Measurements from ENCODE around the gene KCNB1.

Gene KCNB1

DNA sequence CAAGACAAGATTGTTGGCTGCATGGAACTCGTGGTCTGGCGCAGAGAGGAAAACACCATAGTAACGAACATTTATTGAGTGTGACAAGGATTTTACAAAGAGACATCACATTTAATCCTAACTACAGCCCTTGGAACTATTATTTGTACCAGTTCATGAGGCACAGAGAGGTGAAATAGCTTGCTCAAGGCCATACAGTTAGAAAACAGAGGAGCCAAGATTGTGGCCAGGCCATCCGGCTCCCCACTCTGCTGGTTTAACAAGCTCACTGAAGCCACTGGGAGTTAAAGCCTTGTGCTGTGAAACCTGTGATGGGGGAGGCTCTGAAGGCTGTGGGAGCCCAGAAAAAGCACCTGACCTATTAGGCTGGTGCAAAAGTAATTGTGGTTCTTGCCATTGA is 129.7 kb downstream of the KCNB1 start:
- peak overlapping the region; percentile 31; the same call in 1 of the 2 replicates for H3K27ac ChIP-seq
- TF ChIP-seq, protein P1, sequence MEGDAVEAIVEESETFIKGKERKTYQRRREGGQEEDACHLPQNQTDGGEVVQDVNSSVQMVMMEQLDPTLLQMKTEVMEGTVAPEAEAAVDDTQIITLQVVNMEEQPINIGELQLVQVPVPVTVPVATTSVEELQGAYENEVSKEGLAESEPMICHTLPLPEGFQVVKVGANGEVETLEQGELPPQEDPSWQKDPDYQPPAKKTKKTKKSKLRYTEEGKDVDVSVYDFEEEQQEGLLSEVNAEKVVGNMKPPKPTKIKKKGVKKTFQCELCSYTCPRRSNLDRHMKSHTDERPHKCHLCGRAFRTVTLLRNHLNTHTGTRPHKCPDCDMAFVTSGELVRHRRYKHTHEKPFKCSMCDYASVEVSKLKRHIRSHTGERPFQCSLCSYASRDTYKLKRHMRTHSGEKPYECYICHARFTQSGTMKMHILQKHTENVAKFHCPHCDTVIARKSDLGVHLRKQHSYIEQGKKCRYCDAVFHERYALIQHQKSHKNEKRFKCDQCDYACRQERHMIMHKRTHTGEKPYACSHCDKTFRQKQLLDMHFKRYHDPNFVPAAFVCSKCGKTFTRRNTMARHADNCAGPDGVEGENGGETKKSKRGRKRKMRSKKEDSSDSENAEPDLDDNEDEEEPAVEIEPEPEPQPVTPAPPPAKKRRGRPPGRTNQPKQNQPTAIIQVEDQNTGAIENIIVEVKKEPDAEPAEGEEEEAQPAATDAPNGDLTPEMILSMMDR (conservative IDR thresholded peaks at IDR 0.05) = no peak

DNA sequence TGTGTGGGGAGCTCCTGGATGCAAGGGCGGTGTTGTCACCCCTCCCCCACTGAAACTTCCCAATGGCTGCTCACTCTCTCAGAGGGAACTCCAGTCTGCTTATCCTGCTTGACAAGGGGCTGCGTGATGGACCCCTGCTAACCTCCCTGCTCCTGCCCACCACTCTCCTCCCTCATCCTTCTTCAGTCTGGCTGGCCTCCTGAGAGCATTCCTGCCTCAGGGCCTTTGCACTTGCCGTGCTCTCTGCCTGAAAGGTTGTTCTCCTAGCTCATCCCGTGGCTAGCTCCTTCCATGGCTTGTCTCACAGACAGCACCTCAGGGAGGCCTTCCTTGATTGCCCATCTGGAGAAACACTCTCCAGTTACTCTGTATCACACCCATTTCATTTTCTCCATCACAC is 130.7 kb downstream of the KCNB1 start:
- TF ChIP-seq, protein P1 (conservative IDR thresholded peaks at IDR 0.05) = no peak
- no peak overlapping the region for H3K27ac ChIP-seq

DNA sequence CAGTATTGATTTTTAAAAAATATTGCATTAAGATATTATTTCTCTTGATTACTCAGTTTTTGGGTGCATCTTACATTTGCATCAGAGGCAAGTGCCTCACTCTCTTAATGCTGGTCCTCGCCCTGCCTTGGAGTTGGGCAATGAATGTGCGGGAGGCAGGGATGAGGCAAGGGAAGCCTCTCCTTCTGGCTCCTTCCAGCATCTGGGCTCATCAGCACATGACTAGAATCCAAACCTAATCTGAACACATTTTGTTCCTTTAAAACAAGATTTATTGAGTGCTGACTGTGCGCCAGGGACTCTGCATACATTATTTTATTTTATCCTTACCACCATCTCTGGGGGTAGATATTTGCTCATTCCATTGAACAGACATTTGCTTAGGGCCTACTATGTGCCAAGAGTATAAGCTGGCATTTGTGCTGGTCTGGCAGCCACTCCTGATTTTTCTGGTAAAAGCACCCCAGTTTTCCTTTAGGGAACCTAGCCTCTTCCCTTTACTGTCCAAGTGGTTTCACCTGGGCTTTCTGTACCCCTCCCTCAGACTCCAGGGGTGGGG is 132.7 kb downstream of the KCNB1 start:
- TF ChIP-seq, protein P1 (conservative IDR thresholded peaks at IDR 0.05) = no peak
- no peak overlapping the region for H3K27ac ChIP-seq

DNA sequence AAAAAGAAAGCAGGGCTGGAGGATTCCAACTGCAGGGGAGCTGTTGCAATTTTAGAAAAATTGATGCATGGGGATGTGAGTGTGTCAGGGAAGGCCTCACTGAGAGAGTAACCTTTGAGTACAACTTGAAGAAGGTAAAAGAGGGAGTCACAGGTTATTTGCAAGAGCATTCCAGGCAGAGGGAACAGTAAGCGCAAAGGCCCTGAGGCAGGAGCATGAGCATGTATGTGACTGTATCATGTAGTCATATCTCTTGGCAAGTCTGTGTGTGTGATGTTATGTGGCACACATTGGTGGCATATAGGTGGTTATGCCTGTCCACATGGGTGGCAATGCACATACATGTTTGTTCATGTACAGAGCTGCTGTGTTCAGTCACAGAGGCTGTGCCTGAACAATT is 133.4 kb downstream of the KCNB1 start:
- TF ChIP-seq, protein P1 (conservative IDR thresholded peaks at IDR 0.05) = no peak

DNA sequence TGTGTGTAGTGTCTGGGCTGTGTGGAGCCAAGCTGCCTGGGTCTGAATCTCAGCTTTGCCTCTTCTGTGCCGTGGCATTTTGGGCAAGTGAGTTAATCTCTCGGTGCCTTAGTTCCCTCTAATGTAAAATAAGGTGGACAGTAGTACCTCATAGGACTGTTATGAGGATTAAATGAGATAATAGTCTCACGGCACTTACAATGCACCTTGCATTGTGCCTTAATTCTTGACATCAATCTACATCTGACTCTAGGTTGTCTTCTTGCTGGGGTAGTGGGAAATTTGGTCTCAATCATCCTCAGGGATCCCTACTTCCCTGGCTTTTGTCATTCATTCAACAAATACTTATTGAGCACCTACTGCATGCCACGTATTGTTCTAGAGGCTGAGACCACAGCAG is 133.9 kb downstream of the KCNB1 start:
- H3K27ac ChIP-seq = no peak overlapping the region

More for the DNA sequence above, 133.4 kb downstream of the KCNB1 start:
- H3K27ac ChIP-seq = no peak overlapping the region

DNA sequence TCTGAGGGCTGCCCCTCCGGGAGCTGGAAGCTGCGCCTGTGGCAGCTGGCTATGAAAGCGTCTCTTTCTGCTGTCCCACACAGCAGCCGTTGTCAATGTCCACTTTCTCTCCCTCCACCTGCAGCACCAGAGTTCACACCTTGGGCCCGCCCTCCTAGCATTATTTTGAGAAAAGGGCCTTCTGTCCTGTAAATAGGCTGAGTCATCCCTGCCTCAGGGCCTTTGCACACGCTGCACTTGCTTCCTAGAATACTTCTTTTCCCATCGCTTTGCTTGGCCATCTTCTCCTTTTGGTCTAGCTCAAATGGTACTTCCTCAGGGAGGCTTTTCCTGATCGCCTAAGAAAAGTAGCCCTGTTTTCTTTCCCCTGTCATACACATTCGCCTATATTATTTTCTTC is 135.3 kb downstream of the KCNB1 start:
- H3K27ac ChIP-seq = no peak overlapping the region
- TF ChIP-seq, protein P1 (conservative IDR thresholded peaks at IDR 0.05) = no peak

More for the DNA sequence above, 133.9 kb downstream of the KCNB1 start:
- TF ChIP-seq, protein P1 (conservative IDR thresholded peaks at IDR 0.05) = no peak

DNA sequence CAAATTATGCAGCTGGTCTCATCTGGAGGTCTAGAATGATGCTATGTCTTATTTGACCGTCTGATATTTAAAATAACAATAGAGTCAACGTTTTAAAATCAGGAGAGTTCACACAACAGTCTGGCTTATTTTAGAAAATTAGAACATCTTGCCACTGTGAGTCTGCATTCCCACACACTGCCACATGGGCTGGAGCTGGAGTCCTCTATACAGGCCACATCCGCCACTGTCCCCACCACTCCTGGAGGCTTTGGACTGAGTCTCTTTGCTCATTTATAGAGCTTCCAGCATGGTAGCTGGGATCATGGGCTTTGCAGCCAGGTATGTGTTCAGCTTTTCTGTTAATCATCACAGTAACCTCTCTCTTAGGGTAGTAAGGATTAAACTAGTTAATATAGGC is 135.8 kb downstream of the KCNB1 start:
- H3K27ac ChIP-seq = no peak overlapping the region
- TF ChIP-seq, protein P1 (conservative IDR thresholded peaks at IDR 0.05) = no peak
